ENCODE measurements around the gene RPGRIP1L. TPM values are rescaled to one million over a fixed set of nuclear protein-coding genes. Genes with fewer than 3 reads are reported as not detected.

Gene RPGRIP1L
- total RNA-seq, 1 donor from 2014 or later = 23.2 TPM

DNA sequence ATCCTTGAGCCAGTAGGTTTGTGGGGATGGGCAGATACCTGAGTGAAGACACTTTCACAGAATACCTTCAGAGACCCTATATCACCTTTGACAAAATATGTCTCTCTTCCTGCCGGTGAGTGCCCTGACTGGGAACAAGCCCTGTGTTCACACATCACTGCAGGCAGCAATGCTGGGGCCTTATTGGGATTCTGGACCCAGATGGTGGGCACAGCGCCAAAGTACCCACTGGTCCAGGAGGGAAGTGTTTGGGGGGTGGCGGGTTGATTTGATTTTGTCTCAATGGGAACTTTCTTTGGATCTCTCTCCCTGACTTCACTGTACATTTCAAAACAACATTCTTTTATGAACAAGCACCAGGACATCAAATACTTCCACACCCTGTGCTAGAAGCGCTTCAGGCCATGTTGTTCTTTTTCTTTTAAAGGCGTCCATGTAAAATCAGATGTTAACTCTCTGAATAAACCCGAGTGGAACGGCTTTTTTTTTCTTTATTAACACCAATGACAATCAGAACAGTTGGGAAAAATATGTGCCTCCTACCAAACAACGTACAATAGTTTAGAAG, 138.3 kb downstream of the RPGRIP1L start:
- no peak overlapping the region for H3K27ac ChIP-seq

DNA sequence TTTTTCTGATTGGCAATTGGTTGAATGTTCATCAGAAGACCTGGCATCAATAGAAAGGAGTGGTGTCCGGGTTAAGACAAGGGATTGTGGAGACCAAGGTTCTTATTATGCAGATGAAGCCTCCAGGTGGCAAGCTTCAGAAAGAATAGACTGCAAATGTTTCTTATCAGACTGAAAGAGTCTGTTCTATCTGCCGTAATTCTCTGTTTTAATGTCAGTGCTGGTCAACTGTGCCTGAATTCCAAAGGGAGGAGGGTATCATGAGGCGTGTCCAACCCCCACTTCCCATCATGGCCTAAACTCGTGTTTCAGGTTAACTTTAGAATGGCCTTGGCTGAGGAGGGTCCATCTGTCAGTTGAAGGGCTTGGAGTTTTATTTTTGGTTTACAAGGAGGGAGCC, 140.2 kb downstream of the RPGRIP1L start:
- H3F3A ChIP-seq (ENCODE audit: low read depth) = no peaks in the 10 kb centered on the region
- no peaks in the 10 kb centered on the region for H4K20me1 ChIP-seq (ENCODE audit: low read depth)

More for the DNA sequence above, 138.3 kb downstream of the RPGRIP1L start:
- Histone ChIP-seq H3K9me3 (ENCODE audit: low read depth) (no peaks in the 10 kb centered on the region), H3K9ac (no peak overlapping the region), H3K36me3 (no peaks in the 10 kb centered on the region), H3K4me1 (no peaks in the 10 kb centered on the region), H3K79me2 (ENCODE audit: low read depth) (no peaks in the 10 kb centered on the region), H4K20me1 (ENCODE audit: low read depth) (no peaks in the 10 kb centered on the region), H3K27me3 (no peaks in the 10 kb centered on the region), H3K4me3 (no peak overlapping the region), H2AFZ (replicated peaks) (no peak overlapping the region), H3K4me2 (no peak overlapping the region), H3F3A (ENCODE audit: low read depth) (no peaks in the 10 kb centered on the region)
- Mint-ChIP-seq H3K36me3 (no peaks in the 10 kb centered on the region), H3K4me1 (peaks cover 7% of the 10 kb centered on the region), H3K4me3 (no peak overlapping the region), H3K27me3 (ENCODE audit: insufficient read depth, low read depth) (peaks cover 7% of the 10 kb centered on the region), H3K27ac (no peak overlapping the region), H3K9me3 (no peaks in the 10 kb centered on the region)
- TF ChIP-seq, protein P1, sequence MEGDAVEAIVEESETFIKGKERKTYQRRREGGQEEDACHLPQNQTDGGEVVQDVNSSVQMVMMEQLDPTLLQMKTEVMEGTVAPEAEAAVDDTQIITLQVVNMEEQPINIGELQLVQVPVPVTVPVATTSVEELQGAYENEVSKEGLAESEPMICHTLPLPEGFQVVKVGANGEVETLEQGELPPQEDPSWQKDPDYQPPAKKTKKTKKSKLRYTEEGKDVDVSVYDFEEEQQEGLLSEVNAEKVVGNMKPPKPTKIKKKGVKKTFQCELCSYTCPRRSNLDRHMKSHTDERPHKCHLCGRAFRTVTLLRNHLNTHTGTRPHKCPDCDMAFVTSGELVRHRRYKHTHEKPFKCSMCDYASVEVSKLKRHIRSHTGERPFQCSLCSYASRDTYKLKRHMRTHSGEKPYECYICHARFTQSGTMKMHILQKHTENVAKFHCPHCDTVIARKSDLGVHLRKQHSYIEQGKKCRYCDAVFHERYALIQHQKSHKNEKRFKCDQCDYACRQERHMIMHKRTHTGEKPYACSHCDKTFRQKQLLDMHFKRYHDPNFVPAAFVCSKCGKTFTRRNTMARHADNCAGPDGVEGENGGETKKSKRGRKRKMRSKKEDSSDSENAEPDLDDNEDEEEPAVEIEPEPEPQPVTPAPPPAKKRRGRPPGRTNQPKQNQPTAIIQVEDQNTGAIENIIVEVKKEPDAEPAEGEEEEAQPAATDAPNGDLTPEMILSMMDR (IDR thresholded peaks at IDR 0.05) = no peak
- TF ChIP-seq EZH2phosphoT487 (IDR thresholded peaks at IDR 0.05) = no peak
- TF ChIP-seq EZH2 (IDR thresholded peaks at IDR 0.05) = no peak
- no peak for DNase-seq (ENCODE audit: low spot score)

DNA sequence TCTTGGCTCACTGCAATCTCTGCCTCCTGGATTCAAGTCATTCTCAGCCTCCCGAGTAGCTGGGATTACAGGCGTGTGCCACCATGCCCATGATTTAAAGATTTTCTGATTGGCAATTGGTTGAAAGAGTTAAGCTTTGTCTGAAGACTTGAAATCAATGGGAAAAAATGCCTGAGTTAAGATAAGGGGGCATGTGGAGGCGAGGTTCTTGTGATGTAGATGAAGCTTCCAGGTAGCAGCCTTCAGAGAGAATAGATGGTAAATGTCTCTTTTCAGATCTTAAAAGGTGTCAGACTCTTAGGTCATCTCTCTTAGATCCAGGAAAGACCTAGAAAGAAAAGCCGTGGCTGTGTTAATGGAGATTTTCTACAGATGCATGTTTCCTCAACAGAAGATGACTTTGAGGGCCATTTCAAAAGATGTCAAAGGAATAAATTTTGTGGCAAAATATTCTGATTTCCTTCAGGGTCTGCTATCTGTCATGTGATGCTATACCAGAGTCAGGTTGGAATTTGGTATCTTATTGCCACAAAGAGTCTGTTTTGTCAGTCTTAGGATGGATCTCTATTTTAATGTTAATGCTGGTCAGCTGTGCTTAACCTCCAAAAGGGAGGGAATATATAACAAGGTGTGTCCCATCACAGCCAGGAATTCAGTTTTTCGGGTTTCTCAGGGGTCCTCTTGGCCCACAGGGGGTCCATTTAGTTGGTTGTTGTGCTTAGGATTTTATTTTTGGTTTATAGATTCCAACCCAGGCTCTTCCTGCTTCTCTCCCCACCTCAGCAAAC, 142.4 kb downstream of the RPGRIP1L start:
- no peak for DNase-seq (ENCODE audit: low spot score)
- Histone ChIP-seq H3K9me3 (ENCODE audit: low read depth) (no peaks in the 10 kb centered on the region), H3K4me3 (no peak overlapping the region), H3F3A (ENCODE audit: low read depth) (no peaks in the 10 kb centered on the region), H3K4me2 (no peak overlapping the region), H4K20me1 (ENCODE audit: low read depth) (no peaks in the 10 kb centered on the region), H3K36me3 (no peaks in the 10 kb centered on the region), H3K79me2 (ENCODE audit: low read depth) (no peaks in the 10 kb centered on the region), H3K4me1 (peaks cover 6% of the 10 kb centered on the region), H3K27ac (no peak overlapping the region), H2AFZ (replicated peaks) (no peak overlapping the region), H3K27me3 (no peaks in the 10 kb centered on the region), H3K9ac (no peak overlapping the region)
- H3K4me3 Mint-ChIP-seq = no peak overlapping the region
- no peaks in the 10 kb centered on the region for H3K9me3 Mint-ChIP-seq
- peaks cover 9% of the 10 kb centered on the region for H3K27me3 Mint-ChIP-seq (ENCODE audit: insufficient read depth, low read depth)
- TF ChIP-seq EZH2 (IDR thresholded peaks at IDR 0.05) (no peak), EZH2phosphoT487 (IDR thresholded peaks at IDR 0.05) (no peak)
- TF ChIP-seq, protein P1 (IDR thresholded peaks at IDR 0.05) = no peak
- H3K4me1 Mint-ChIP-seq = peaks cover 12% of the 10 kb centered on the region
- H3K27ac Mint-ChIP-seq = no peak overlapping the region
- no peaks in the 10 kb centered on the region for H3K36me3 Mint-ChIP-seq

More for the DNA sequence above, 140.2 kb downstream of the RPGRIP1L start:
- Histone ChIP-seq H3K27me3 (no peaks in the 10 kb centered on the region), H3K4me1 (no peaks in the 10 kb centered on the region), H3K4me3 (no peak overlapping the region), H2AFZ (replicated peaks) (no peak overlapping the region), H3K9me3 (ENCODE audit: low read depth) (no peaks in the 10 kb centered on the region), H3K79me2 (ENCODE audit: low read depth) (no peaks in the 10 kb centered on the region), H3K9ac (no peak overlapping the region), H3K27ac (no peak overlapping the region), H3K4me2 (no peak overlapping the region), H3K36me3 (no peaks in the 10 kb centered on the region)
- no peak overlapping the region for H3K4me3 Mint-ChIP-seq
- no peak overlapping the region for H3K27ac Mint-ChIP-seq
- DNase-seq (ENCODE audit: low spot score) = no peak
- peaks cover 9% of the 10 kb centered on the region for H3K27me3 Mint-ChIP-seq (ENCODE audit: insufficient read depth, low read depth)
- H3K9me3 Mint-ChIP-seq = no peaks in the 10 kb centered on the region
- TF ChIP-seq EZH2 (IDR thresholded peaks at IDR 0.05) (no peak), EZH2phosphoT487 (IDR thresholded peaks at IDR 0.05) (no peak)
- TF ChIP-seq, protein P1 (IDR thresholded peaks at IDR 0.05) = no peak
- H3K36me3 Mint-ChIP-seq = no peaks in the 10 kb centered on the region
- peaks cover 7% of the 10 kb centered on the region for H3K4me1 Mint-ChIP-seq
